GM21825 (cell line): ENCODE results near the gene PDK3.

Source experiments
- ATAC-seq: cut with Tn5 transposase; IDR thresholded peaks from one replicate; pipeline ENCODE4 v1.9.1; 2021; ENCODE audit warnings: mild to moderate bottlenecking, moderate library complexity; ENCODE audit not compliant: unreplicated experiment

The PDK3 gene

GRCh38 chrX:24464836-24465531 is at the start of gene PDK3:
Gene PDK3 (plus strand): TSS chrX:24465286. CDS start chrX:24465456, 170 bp downstream.
- peak; percentile 95 for ATAC-seq

GRCh38 chrX:24415921-24416320 is 49.2 kb upstream of the PDK3 start:
- no peak for ATAC-seq

DNA sequence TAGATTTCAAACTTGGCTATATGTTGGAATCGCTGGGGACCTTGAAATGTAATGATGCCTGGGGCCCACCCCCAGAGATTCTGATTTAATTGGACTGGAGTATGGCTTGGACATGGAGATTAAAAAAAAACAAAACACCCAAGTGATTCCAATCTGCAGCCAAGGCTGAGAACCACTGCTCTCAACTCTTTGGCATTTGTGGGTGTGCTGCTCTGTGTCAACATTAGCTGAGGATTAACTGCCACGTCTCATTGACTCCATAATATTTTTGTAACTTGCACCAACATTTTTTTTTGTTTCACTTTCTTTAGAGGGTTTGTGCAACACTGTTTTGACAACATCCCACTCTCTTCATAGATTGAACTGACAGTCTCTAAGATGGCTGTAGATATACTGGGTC is 41.1 kb upstream of the PDK3 start:
- ATAC-seq: no peak

- no peak for ATAC-seq
These were observed 40.1 kb upstream of the PDK3 start for GRCh38 chrX:24424948-24425347.

DNA sequence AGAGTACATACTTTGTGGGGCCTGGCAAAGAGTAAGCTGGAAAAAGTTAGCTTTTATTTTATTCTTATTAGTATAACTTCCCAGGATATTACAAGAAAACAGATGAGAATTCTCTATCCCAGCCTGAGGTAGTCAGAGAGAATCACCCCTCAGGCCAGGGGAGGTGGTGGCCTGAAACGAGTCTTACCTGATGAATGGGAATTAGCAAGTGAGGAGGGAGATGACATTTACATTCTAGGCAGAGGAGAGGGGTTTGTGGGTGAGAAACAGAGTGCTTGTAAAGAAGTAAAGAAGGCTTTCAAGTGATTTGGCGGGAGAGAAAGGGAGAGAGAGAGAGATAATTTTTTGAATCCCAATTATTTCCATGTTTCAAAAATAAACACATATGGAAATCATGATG is 39.3 kb upstream of the PDK3 start:
- no peak for ATAC-seq

DNA sequence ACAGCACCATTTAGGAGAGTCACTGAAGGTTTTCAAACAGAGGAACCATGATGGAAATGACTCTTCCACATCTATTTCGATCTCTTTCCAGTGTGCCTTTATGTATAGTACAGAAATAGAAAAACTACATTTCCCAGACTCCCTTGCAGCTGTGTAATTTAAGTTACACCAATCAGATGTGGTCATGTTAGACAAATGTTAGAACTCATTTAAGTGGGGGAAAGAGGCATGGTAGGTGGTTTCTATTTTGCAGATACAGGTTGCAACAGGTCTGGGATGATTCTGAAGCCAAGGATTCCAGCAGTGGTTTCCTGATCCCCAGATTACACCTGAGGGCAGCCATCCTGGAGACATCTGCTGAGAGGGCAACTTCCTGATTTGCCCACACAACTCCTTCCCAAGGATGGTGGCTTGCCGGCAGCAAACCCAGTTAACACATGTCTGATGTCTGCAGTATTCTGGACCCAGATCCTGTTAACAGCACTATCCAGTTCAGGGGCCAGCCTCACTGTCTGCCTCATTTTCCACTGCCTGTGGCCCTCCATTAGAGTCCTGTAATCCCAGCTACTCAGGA is 38.7 kb upstream of the PDK3 start:
- ATAC-seq: no peak

GRCh38 chrX:24426921-24427746 is 38.0 kb upstream of the PDK3 start:
- ATAC-seq: no peak

DNA sequence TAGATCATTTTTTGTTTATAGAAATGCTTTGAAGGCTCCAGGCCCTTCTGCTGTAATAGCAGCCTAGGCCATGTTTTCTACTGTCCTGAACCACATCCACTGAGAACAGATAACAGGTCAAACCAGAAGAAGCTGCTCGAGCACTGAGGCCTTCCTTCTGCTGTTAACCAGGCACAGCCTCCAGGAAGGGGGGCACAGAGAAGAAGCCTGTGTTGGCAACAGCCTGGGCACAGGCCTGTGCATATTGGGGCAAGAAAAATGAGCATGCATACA is 37.4 kb upstream of the PDK3 start:
- ATAC-seq: no peak

DNA sequence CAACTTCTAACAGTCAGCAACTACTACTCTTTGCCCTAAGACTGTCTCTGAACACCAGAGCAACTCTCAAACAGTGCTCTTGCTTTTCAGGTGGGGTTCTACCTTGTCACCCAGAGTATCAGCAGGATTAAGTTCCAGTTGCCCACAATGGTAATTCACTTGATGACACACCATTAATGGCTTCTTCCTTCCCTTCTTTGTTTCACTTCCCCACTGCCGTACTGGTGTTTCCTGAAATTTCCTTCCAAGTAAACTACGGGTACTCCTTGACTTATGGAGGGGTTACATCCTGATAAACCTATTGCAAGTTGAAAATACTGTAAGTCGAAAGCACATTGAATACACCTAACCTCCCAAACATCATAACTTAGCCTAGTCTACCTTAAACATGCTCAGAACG is 36.6 kb upstream of the PDK3 start:
- no peak for ATAC-seq

DNA sequence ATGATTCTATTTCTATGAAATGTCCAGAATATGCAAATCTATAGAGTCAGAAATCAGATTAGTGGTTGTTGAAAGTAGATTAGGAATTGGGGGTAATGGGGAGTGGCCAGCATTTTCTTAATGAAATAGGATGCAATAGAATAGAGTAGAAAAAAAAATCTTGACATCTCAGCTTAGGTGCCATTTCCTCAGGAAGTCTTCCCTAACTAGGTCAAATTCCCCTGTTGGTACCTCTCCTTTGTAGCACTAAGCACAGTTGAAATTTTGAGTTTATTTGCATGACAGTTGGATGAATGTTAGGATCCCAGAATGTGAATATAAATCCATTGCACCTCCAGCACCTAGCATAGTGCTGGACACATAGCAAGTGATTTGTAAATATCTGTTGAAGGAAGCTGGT is 30.0 kb upstream of the PDK3 start:
- ATAC-seq: no peak

DNA sequence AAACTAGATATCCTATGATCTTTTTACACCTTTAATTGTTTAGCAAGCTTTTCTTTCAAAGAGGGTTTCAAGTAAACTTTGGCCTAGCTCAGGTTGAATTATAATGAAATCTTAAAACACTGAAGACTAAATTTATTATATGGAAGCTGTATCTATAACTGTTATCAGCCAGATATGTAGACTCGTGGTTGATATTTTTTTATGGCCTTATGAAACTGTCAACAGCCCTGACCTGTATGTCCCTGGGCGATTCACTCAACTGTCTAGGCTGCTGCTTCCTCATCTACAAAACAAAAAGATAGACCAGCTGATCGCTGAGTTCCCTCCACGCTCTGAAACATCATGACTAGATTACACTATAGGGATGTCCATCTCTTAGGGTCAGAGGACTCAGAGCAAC is 21.2 kb upstream of the PDK3 start:
- no peak for ATAC-seq

DNA sequence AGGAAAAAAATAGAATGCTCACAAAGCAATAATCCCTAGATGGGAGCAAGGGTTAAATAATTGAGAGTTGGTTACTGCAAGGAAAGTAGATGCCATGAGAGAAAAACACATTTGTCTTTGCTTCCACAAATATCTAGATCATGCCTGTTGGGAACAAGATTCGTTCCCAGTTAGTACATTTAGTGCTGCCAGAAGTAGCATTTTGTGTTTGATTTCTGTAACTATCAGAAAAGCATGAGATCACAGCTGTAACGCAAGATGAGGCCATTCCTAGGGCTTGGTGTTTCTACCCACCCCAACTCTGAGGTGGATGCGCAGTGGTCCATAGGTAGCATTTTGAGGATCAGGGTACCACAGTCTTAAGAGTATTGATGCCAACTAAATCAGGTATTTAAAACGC is 20.4 kb upstream of the PDK3 start:
- ATAC-seq: no peak

DNA sequence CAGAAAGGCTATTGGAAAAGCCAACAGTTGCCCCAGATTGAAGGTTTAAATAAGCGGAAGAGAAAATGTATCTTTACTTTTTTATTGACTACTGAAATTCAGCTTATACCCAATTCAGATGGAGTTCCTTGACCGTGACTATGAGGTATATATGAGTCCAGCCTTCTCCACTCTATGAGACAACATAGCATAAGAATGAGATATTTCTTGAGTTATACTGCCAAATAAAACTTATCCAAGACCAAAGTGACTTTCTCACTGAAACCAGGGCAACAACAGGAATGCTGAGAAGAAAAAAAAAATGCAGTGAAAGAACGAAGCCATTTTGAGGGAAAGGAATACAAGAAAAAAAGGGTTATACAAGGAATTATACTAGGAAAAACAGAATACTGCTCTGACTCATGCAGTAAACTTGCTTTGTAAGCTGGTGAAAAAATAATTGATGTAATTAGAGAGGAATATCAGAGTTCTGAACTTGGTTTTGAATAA is 16.3 kb upstream of the PDK3 start:
- ATAC-seq: no peak

DNA sequence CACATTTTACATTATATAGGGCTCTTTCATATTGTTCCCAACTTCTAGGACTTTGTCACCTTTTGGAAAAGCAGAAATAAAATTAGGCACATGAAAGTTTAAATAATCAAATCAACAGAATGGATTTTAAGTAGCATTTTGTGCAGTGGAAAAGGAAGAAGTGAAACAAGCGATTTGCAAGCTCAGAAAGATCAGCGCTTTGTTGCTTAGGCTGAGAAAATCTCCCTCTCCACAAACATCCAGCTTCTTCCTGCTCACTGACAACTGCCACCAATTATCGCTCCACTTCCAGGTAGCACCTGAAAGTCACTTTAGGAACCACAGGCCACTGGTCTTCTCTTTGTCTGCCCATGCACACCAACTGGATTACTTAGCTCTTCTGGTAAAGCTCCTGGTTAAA is 2.0 kb upstream of the PDK3 start:
- ATAC-seq: no peak

DNA sequence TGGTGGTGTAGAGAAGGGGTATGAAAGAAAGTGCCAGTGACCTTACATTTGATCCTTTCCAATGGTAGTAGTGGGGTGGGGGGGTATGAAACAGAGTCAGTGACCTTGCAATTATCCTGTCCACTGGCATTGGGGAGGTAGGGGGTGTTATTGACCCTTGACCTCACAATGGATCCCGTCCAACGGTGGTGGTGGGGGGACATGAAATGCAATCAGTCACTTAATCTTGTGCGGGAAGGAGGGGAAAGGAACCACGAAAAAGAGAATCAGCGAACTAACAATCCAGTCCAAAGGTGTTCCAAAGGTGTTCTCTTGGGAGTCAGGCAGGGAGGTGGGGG is 619 bp upstream of the PDK3 start:
- no peak for ATAC-seq

- ATAC-seq: peak; percentile 16
These were observed 413 bp downstream of the PDK3 start for GRCh38 chrX:24465532-24465865.

DNA sequence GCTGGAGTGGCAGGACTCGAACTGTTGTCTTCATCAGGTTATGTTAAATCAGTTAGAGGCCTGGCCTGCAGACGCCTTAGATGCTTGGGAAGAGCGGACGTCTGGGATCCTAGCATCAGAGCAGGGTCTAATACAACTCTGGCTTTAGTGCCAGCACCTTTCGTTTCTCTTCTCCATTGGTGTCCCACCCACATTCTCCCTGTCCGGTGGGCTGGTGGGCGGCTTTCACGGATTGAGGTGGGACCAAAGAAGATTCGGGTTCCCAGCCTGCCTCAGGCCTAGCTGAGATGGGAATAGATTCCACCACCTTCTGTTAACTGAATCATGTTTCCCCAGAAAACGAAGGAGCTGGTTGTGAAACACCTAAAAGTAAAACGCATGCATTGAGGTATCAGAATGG is 939 bp downstream of the PDK3 start:
- no peak for ATAC-seq

DNA sequence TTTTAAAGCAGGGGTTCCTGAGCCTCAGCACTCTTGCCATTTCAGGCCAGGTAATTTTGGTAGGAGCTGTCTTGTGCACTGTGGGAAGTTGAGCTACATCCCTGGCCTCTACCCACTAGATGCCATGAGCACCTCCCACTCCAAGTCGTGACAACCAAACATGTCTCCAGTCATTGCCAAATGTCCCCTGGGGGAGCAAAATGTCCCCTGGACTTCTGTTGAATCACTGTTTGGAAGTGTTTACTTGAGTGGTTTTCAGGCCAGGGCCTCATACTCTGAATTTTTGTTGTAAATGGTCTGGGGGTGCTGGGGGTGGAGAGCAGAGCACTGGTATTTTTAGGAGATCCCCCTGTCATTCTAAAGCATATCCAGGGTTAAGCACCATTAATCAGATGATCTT is 3.2 kb downstream of the PDK3 start:
- ATAC-seq: no peak

DNA sequence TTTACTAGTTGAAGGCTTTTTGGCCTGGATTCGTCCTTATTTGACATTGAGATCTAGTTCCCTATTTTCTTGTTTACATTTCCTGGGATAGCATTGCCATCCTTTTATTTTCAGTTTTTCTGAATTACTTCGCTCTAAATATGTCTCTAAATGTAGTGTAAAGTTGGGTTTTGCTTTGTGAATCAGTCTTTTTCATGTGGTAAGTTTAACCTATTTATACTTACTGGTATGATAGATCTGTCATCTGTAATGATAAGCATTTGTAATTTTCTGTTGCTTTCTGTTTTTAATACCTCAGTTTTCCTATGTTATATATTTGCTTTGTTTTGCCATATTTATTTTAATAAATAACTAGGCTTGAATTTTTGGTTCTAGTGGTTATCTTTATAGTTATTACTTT is 6.7 kb downstream of the PDK3 start:
- ATAC-seq: no peak

DNA sequence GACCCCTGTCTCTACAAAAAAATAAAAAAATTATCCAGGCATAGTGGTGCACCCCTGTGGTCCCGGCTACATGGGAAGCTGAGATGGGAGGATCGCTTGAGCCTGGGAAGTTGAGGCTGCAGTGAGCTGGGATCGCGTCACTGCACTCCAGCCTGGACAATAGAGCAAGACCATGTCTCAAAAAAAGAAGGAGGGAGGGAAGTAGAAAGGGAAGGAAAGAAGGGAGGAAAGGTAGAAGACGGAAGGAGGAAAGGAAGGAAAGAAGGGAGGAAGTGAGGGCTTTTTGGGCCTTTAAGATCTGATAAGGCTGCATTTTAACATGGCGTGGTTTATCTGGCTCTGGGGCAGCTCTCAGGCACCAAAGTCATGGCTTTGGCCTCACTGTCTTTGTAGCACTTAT is 10.4 kb downstream of the PDK3 start:
- ATAC-seq: no peak

DNA sequence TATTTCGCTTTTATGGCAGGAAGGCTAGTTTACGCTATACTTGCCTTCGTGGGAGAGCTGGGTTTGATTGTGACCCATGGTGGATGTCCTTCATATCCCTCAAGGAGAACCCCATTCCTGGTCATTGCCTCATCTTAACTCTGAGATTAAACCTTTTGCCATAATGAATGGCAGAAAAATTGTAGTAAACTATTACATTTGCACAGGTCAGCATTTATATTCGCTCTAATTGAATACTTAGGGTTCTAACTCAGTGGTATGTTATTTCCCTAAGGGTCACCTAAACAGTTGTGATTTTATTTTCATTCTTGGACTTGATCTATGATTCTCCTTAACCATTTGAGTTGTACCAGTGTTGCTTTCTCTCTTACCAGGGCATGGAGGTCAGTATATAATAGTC is 13.4 kb downstream of the PDK3 start:
- no peak for ATAC-seq

GRCh38 chrX:24479924-24480323 is 14.8 kb downstream of the PDK3 start:
- peak; percentile 95 for ATAC-seq
